GM23338 (cell line): ENCODE measurements around the gene IMPG2. TPM values are rescaled to one million over a fixed set of nuclear protein-coding genes. Genes with fewer than 3 reads are reported as not detected.

Experiments used
- ATAC-seq: fragments of 200-7000 bp; cut with Tn5 transposase; 3 replicates; pipeline ENCODE4 v1.9.1; 2020
- DNase-seq: peaks from one replicate; pipeline ENCODE4 v3.0.0-alpha.2; 2015; ENCODE audit warnings: low spot score
- H2AFZ ChIP-seq: fragments of 200-600 bp; sonication (generic); 2 replicates; pipeline ENCODE4 v1.8.0; 2016; ENCODE audit warnings: antibody characterized with exemption, mild to moderate bottlenecking, moderate library complexity
- H3F3A ChIP-seq: fragments of 200-600 bp; sonication (generic); replicated peaks from 2 replicates; pipeline ENCODE4 v1.8.0; 2017; ENCODE audit warnings: antibody characterized with exemption, mixed run types, low read depth
- H3K27ac ChIP-seq: fragments of 200-600 bp; sonication (generic); 2 replicates; pipeline ENCODE4 v1.6.1; 2016; ENCODE audit warnings: low read depth
- H3K27me3 ChIP-seq: fragments of 200-600 bp; sonication (generic); 2 replicates; pipeline ENCODE4 v1.8.0; 2016; ENCODE audit warnings: mild to moderate bottlenecking, mixed run types, moderate library complexity; ENCODE audit not compliant: insufficient read depth
- H3K36me3 ChIP-seq: fragments of 200-600 bp; sonication (generic); 2 replicates; pipeline ENCODE4 v1.8.0; 2016; ENCODE audit warnings: mild to moderate bottlenecking; ENCODE audit not compliant: insufficient read depth
- H3K4me1 ChIP-seq: fragments of 200-600 bp; sonication (generic); 2 replicates; pipeline ENCODE4 v1.8.0; 2016; ENCODE audit warnings: mild to moderate bottlenecking, moderate library complexity; ENCODE audit not compliant: insufficient read depth
- H3K4me2 ChIP-seq: fragments of 200-600 bp; sonication (generic); 2 replicates; pipeline ENCODE4 v1.7.1; 2017; ENCODE audit warnings: mixed run types
- H3K4me3 ChIP-seq: fragments of 200-600 bp; sonication (generic); 2 replicates; pipeline ENCODE4 v1.6.1; 2016; ENCODE audit warnings: mixed run types
- H3K79me2 ChIP-seq: fragments of 200-600 bp; sonication (generic); replicated peaks from 2 replicates; pipeline ENCODE4 v1.8.0; 2017; ENCODE audit warnings: mild to moderate bottlenecking; ENCODE audit not compliant: insufficient read depth
- H3K9me2 ChIP-seq: fragments of 200-600 bp; sonication (generic); 2 replicates; pipeline ENCODE4 v1.8.0; 2017; ENCODE audit not compliant: insufficient read depth
- H4K20me1 ChIP-seq: fragments of 200-600 bp; sonication (generic); replicated peaks from 2 replicates; pipeline ENCODE4 v1.8.0; 2017; ENCODE audit warnings: mild to moderate bottlenecking; ENCODE audit not compliant: insufficient read depth
- H3K27ac Mint-ChIP-seq: 2 replicates; pipeline ENCODE4 v1.8.0; 2020; ENCODE audit warnings: inconsistent platforms, mild to moderate bottlenecking, moderate library complexity, mixed read lengths
- H3K27me3 Mint-ChIP-seq: 3 replicates; pipeline ENCODE4 v1.8.0; 2022; ENCODE audit warnings: low read depth, mild to moderate bottlenecking, moderate library complexity, mixed read lengths, inconsistent platforms; ENCODE audit not compliant: insufficient read depth, poor library complexity
- H3K36me3 Mint-ChIP-seq: 3 replicates; pipeline ENCODE4 v1.8.0; 2021; ENCODE audit warnings: low read depth, mild to moderate bottlenecking, inconsistent platforms, moderate library complexity, mixed read lengths
- H3K4me1 Mint-ChIP-seq: 3 replicates; pipeline ENCODE4 v1.8.0; 2020; ENCODE audit warnings: mild to moderate bottlenecking, inconsistent platforms, mixed read lengths
- H3K4me3 Mint-ChIP-seq: 3 replicates; pipeline ENCODE4 v1.8.0; 2021; ENCODE audit warnings: moderate library complexity, mild to moderate bottlenecking, inconsistent platforms, mixed read lengths
- H3K9me3 Mint-ChIP-seq: 3 replicates; pipeline ENCODE4 v1.8.0; 2020; ENCODE audit warnings: moderate library complexity, mild to moderate bottlenecking, inconsistent platforms, mixed read lengths
- CREB1 ChIP-seq: fragments of 250-450 bp; sonication (Bioruptor Pico); IDR thresholded peaks from 2 replicates; pipeline ENCODE4 v1.5.0; 2020; ENCODE audit warnings: low read depth, mild to moderate bottlenecking, moderate library complexity
- EZH2 ChIP-seq: fragments of 200-600 bp; sonication (generic); IDR thresholded peaks from one replicate; pipeline ENCODE4 v1.8.0; 2017; ENCODE audit warnings: antibody characterized with exemption, mild to moderate bottlenecking, low read depth; ENCODE audit not compliant: unreplicated experiment
- EZH2phosphoT487 ChIP-seq: fragments of 200-600 bp; sonication (generic); IDR thresholded peaks from one replicate; pipeline ENCODE4 v1.8.1; 2018; ENCODE audit warnings: antibody characterized with exemption; ENCODE audit not compliant: unreplicated experiment
- JUNB ChIP-seq: IDR thresholded peaks from one replicate; pipeline ENCODE4 v1.6.1; 2016; ENCODE audit warnings: antibody characterized with exemption; ENCODE audit not compliant: unreplicated experiment
- NANOG ChIP-seq: IDR thresholded peaks from 2 replicates; pipeline ENCODE4 v1.6.1; 2016; ENCODE audit warnings: antibody characterized with exemption, borderline replicate concordance
- POLR2AphosphoS5 ChIP-seq: IDR thresholded peaks from 2 replicates; pipeline ENCODE4 v1.6.1; 2016; ENCODE audit warnings: antibody characterized with exemption, low read depth
- STAT1 ChIP-seq: IDR thresholded peaks from one replicate; pipeline ENCODE4 v1.6.1; 2016; ENCODE audit warnings: antibody characterized with exemption; ENCODE audit not compliant: unreplicated experiment
- ZNF331 ChIP-seq: fragments of 250-450 bp; sonication (Bioruptor Pico); IDR thresholded peaks from 2 replicates; pipeline ENCODE4 v1.5.0; 2020; ENCODE audit warnings: low read depth, mild to moderate bottlenecking, moderate library complexity
- polyA plus RNA-seq: library from polyadenylated mRNA; unstranded; fragments of >200 nt; fragmentation: Nextera tagmentation; extraction: Ambion mirVana; gene quantifications from 2 replicates; pipeline ENCODE4 v1.2.1, GENCODE V29; 2016
- total RNA-seq: library from RNA; depleted of rRNA; stranded (reverse); fragments of >200 nt; shearing (Covaris generic); gene quantifications from 2 replicates; pipeline ENCODE4 v1.2.3, GENCODE V29; 2014
- TF ChIP-seq, protein P1 (sequence below): IDR thresholded peaks from one replicate; pipeline ENCODE4 v1.6.1; 2018; ENCODE audit warnings: antibody characterized with exemption; ENCODE audit not compliant: unreplicated experiment
- TF ChIP-seq, protein P2 (sequence below): IDR thresholded peaks from 2 replicates; pipeline ENCODE4 v1.6.1; 2016; ENCODE audit warnings: antibody characterized with exemption
- TF ChIP-seq, protein P3 (sequence below): fragments of 250-450 bp; sonication (Bioruptor Pico); IDR thresholded peaks from 2 replicates; pipeline ENCODE4 v1.5.0; 2020; ENCODE audit warnings: mild to moderate bottlenecking, moderate library complexity

Gene IMPG2
- total and polyA plus RNA-seq, 2 experiments from 2014 or later = not detected

DNA sequence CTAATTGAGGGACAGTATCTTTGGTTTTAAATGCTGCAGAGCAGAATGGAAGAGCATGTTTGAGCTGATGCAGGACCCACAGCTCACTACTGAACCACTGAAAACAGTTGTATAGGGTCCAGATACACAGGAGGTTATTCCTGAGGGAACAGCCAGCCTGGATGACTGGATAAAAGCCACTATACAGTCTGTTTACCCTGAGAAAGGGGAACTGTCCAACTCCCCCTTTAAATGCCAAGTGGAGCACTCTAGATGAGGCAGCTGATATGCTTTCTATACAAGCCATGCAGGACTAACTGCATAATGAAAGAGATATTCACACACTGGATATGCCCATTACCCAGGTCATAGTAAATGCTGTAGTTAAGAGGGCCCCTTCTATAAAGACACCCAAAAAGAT is 138.6 kb downstream of the IMPG2 start (continued):
- TF ChIP-seq, protein P1, sequence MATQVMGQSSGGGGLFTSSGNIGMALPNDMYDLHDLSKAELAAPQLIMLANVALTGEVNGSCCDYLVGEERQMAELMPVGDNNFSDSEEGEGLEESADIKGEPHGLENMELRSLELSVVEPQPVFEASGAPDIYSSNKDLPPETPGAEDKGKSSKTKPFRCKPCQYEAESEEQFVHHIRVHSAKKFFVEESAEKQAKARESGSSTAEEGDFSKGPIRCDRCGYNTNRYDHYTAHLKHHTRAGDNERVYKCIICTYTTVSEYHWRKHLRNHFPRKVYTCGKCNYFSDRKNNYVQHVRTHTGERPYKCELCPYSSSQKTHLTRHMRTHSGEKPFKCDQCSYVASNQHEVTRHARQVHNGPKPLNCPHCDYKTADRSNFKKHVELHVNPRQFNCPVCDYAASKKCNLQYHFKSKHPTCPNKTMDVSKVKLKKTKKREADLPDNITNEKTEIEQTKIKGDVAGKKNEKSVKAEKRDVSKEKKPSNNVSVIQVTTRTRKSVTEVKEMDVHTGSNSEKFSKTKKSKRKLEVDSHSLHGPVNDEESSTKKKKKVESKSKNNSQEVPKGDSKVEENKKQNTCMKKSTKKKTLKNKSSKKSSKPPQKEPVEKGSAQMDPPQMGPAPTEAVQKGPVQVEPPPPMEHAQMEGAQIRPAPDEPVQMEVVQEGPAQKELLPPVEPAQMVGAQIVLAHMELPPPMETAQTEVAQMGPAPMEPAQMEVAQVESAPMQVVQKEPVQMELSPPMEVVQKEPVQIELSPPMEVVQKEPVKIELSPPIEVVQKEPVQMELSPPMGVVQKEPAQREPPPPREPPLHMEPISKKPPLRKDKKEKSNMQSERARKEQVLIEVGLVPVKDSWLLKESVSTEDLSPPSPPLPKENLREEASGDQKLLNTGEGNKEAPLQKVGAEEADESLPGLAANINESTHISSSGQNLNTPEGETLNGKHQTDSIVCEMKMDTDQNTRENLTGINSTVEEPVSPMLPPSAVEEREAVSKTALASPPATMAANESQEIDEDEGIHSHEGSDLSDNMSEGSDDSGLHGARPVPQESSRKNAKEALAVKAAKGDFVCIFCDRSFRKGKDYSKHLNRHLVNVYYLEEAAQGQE = no peak
- no peak for TF ChIP-seq EZH2phosphoT487
- TF ChIP-seq NANOG = no peak

GRCh38 chr3:101179637-101180036 is 140.7 kb downstream of the IMPG2 start:
- no peak overlapping the region for H3K27ac ChIP-seq
- no peak for TF ChIP-seq STAT1
- TF ChIP-seq ZNF331 (CRISPR knock-in tag) = no peak
- TF ChIP-seq JUNB = no peak
- TF ChIP-seq, protein P1 = no peak
- no peak for TF ChIP-seq EZH2
- TF ChIP-seq, protein P2, sequence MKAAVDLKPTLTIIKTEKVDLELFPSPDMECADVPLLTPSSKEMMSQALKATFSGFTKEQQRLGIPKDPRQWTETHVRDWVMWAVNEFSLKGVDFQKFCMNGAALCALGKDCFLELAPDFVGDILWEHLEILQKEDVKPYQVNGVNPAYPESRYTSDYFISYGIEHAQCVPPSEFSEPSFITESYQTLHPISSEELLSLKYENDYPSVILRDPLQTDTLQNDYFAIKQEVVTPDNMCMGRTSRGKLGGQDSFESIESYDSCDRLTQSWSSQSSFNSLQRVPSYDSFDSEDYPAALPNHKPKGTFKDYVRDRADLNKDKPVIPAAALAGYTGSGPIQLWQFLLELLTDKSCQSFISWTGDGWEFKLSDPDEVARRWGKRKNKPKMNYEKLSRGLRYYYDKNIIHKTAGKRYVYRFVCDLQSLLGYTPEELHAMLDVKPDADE = no peak
- TF ChIP-seq POLR2AphosphoS5 = no peak
- no peak for TF ChIP-seq NANOG
- TF ChIP-seq CREB1 (CRISPR knock-in tag) = no peak
- no peak for TF ChIP-seq EZH2phosphoT487
- TF ChIP-seq, protein P3, sequence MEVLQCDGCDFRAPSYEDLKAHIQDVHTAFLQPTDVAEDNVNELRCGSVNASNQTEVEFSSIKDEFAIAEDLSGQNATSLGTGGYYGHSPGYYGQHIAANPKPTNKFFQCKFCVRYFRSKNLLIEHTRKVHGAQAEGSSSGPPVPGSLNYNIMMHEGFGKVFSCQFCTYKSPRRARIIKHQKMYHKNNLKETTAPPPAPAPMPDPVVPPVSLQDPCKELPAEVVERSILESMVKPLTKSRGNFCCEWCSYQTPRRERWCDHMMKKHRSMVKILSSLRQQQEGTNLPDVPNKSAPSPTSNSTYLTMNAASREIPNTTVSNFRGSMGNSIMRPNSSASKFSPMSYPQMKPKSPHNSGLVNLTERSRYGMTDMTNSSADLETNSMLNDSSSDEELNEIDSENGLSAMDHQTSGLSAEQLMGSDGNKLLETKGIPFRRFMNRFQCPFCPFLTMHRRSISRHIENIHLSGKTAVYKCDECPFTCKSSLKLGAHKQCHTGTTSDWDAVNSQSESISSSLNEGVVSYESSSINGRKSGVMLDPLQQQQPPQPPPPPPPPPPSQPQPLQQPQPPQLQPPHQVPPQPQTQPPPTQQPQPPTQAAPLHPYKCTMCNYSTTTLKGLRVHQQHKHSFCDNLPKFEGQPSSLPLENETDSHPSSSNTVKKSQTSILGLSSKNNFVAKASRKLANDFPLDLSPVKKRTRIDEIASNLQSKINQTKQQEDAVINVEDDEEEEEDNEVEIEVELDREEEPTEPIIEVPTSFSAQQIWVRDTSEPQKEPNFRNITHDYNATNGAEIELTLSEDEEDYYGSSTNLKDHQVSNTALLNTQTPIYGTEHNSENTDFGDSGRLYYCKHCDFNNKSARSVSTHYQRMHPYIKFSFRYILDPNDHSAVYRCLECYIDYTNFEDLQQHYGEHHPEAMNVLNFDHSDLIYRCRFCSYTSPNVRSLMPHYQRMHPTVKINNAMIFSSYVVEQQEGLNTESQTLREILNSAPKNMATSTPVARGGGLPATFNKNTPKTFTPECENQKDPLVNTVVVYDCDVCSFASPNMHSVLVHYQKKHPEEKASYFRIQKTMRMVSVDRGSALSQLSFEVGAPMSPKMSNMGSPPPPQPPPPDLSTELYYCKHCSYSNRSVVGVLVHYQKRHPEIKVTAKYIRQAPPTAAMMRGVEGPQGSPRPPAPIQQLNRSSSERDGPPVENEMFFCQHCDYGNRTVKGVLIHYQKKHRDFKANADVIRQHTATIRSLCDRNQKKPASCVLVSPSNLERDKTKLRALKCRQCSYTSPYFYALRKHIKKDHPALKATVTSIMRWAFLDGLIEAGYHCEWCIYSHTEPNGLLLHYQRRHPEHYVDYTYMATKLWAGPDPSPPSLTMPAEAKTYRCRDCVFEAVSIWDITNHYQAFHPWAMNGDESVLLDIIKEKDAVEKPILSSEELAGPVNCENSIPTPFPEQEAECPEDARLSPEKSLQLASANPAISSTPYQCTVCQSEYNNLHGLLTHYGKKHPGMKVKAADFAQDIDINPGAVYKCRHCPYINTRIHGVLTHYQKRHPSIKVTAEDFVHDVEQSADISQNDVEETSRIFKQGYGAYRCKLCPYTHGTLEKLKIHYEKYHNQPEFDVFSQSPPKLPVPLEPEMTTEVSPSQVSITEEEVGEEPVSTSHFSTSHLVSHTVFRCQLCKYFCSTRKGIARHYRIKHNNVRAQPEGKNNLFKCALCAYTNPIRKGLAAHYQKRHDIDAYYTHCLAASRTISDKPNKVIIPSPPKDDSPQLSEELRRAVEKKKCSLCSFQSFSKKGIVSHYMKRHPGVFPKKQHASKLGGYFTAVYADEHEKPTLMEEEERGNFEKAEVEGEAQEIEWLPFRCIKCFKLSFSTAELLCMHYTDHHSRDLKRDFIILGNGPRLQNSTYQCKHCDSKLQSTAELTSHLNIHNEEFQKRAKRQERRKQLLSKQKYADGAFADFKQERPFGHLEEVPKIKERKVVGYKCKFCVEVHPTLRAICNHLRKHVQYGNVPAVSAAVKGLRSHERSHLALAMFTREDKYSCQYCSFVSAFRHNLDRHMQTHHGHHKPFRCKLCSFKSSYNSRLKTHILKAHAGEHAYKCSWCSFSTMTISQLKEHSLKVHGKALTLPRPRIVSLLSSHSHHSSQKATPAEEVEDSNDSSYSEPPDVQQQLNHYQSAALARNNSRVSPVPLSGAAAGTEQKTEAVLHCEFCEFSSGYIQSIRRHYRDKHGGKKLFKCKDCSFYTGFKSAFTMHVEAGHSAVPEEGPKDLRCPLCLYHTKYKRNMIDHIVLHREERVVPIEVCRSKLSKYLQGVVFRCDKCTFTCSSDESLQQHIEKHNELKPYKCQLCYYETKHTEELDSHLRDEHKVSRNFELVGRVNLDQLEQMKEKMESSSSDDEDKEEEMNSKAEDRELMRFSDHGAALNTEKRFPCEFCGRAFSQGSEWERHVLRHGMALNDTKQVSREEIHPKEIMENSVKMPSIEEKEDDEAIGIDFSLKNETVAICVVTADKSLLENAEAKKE (CRISPR knock-in tag) = no peak

More at GRCh38 chr3:101179637-101180036, 140.7 kb downstream of the IMPG2 start:
- 0 out of 2 replicates have a peak, but pooled peaks cover 10% of the 10 kb centered on the region for H3K9me2 ChIP-seq
- no peak overlapping the region for H3K4me2 ChIP-seq
- no peaks in the 10 kb centered on the region for H3K79me2 ChIP-seq
- DNase-seq (no peak), ATAC-seq (no peak)
- no peaks in the 10 kb centered on the region for H3K27me3 ChIP-seq
- H3K36me3 ChIP-seq = no peaks in the 10 kb centered on the region
- H2AFZ ChIP-seq = no peak overlapping the region
- H4K20me1 ChIP-seq = no peaks in the 10 kb centered on the region
- Mint-ChIP-seq H3K27ac (no peak overlapping the region), H3K4me1 (no peaks in the 10 kb centered on the region), H3K4me3 (no peak overlapping the region), H3K9me3 (0 out of 3 replicates have a peak, but pooled peaks cover 4% of the 10 kb centered on the region), H3K27me3 (no peaks in the 10 kb centered on the region), H3K36me3 (no peaks in the 10 kb centered on the region)
- no peaks in the 10 kb centered on the region for H3F3A ChIP-seq
- H3K4me1 ChIP-seq = no peaks in the 10 kb centered on the region
- H3K4me3 ChIP-seq = no peak overlapping the region
